GM12878 (cell line): ENCODE measurements around the gene PSORS1C2. TPM values are rescaled to one million over a fixed set of nuclear protein-coding genes. Genes with fewer than 3 reads are reported as not detected.
"Not testable (repeated sequence)": the region's sequence is repeated elsewhere in the genome, so short reads cannot be mapped to it uniquely, and the experiment has no call there.

Experiments used
- ATAC-seq: fragments of 200-7000 bp; cut with Tn5 transposase; 3 replicates; pipeline ENCODE4 v1.9.1; 2020; ENCODE audit warnings: mild to moderate bottlenecking, moderate library complexity
- BruUV-seq: library from RNA; stranded (reverse); fragments of 400-500 nt; replicated peaks from 2 replicates; lab custom pipeline; 2021; lab: Mats Ljungman, UMichigan
- CTCF ChIA-PET: fragments of 300-600 bp; sonication (Branson Sonifier 250); formaldehyde crosslinking; extraction: SDS; loops from one replicate; lab custom pipeline; 2021; ENCODE audit warnings: inconsistent platforms; lab: Yijun Ruan, JAX
- POLR2A ChIA-PET: fragments of 350-600 bp; formaldehyde crosslinking; extraction: SDS; loops from one replicate; lab custom pipeline; 2021; ENCODE audit warnings: inconsistent platforms; lab: Charles Lee
- RAD21 ChIA-PET: fragments of 300-600 bp; sonication (Branson Sonifier 250); formaldehyde crosslinking; loops from one replicate; lab custom pipeline; 2023; ENCODE audit warnings: antibody characterized with exemption; ENCODE audit not compliant: unreplicated experiment; lab: Charles Lee
- SMC1A ChIA-PET: fragments of 300-600 bp; sonication (Branson Sonifier 250); formaldehyde crosslinking; loops from one replicate; lab custom pipeline; 2023; ENCODE audit not compliant: unreplicated experiment, uncharacterized antibody; lab: Charles Lee
- DNase-seq: peaks from one replicate; pipeline ENCODE4 v3.0.0-alpha.2; 2011; ENCODE audit warnings: low read depth, low spot score
- FAIRE-seq: peaks from 3 replicates; lab custom pipeline; 2011; peaks lifted over from hg19 to GRCh38; lab: Jason Lieb, UNC
- H2AFZ ChIP-seq: 2 replicates; pipeline ENCODE4 v1.6.0; 2011; ENCODE audit warnings: low read depth, low read length, control low read depth; ENCODE audit not compliant: control insufficient read depth
- H3K27ac ChIP-seq: 2 replicates; pipeline ENCODE4 v1.5.1; 2011; ENCODE audit warnings: control low read depth; ENCODE audit not compliant: control insufficient read depth, insufficient read depth
- H3K27me3 ChIP-seq, 2 experiments: replicated peaks in 1 of 2; 2 replicates each; pipeline versions ENCODE4 v1.6.0 to v1.6.1; 2011; ENCODE audit warnings: low read length in 1 of 2; ENCODE audit not compliant: control insufficient read depth in 2 of 2, insufficient read depth in 2 of 2
- H3K36me3 ChIP-seq, 2 experiments: 2 replicates each; pipeline ENCODE4 v1.5.1; 2011; ENCODE audit warnings: low read length in 1 of 2; ENCODE audit not compliant: control insufficient read depth in 2 of 2, insufficient read depth in 2 of 2
- H3K4me1 ChIP-seq: 2 replicates; pipeline ENCODE4 v1.6.1; 2011; ENCODE audit warnings: mild to moderate bottlenecking, low read length, moderate library complexity, mixed read lengths; ENCODE audit not compliant: control insufficient read depth, insufficient read depth
- H3K4me2 ChIP-seq: 2 replicates; pipeline ENCODE4 v1.6.0; 2011; ENCODE audit warnings: control low read depth; ENCODE audit not compliant: control insufficient read depth, insufficient read depth
- H3K4me3 ChIP-seq: fragments of 200-600 bp; sonication (generic); 2 replicates; pipeline ENCODE4 v1.5.1; 2016
- H3K79me2 ChIP-seq: 2 replicates; pipeline ENCODE4 v1.6.0; 2011; ENCODE audit warnings: low read length; ENCODE audit not compliant: control insufficient read depth, insufficient read depth
- H3K9ac ChIP-seq: 2 replicates; pipeline ENCODE4 v1.8.0; 2011; ENCODE audit warnings: low read length, control low read depth, mixed read lengths; ENCODE audit not compliant: control insufficient read depth, insufficient read depth
- H3K9me3 ChIP-seq: replicated peaks from 3 replicates; pipeline ENCODE4 v1.5.1; 2011; ENCODE audit warnings: mild to moderate bottlenecking, low read length; ENCODE audit not compliant: control insufficient read depth, insufficient read depth
- H4K20me1 ChIP-seq: 2 replicates; pipeline ENCODE4 v1.6.0; 2011; ENCODE audit not compliant: control insufficient read depth, insufficient read depth
- MLLT1 ChIP-seq: fragments of 450-650 bp; IDR thresholded peaks from 2 replicates; pipeline ENCODE4 v1.6.1; 2016; ENCODE audit warnings: mild to moderate bottlenecking
- NFIC ChIP-seq: IDR thresholded peaks from 2 replicates; pipeline ENCODE4 v1.6.1; 2012; ENCODE audit warnings: low read depth, mild to moderate bottlenecking, inconsistent platforms, low read length, moderate library complexity
- YBX1 ChIP-seq: fragments of 450-650 bp; IDR thresholded peaks from 2 replicates; pipeline ENCODE4 v1.6.1; 2016; ENCODE audit warnings: antibody characterized with exemption
- WGBS: methylation state at CpG from one replicate; pipeline ENCODE4 v1.1.6; 2016; ENCODE audit warnings: low lambda C conversion rate; ENCODE audit not compliant: insufficient replicate concordance, insufficient coverage; ENCODE audit errors: missing lambda C conversion rate; 5-methylcytosine and 5-hydroxymethylcytosine counted together
- in situ Hi-C: fragments of 300-500 bp; cut with MboI; formaldehyde crosslinking; loops from 9 replicates; pipeline ENCODE4 v1.14.3; 2018; ENCODE audit warnings: mixed read lengths
- intact Hi-C: fragments of 100-400 bp; cut with micrococcal nuclease; formaldehyde crosslinking; loops from one replicate; pipeline ENCODE4 v1.14.2; 2022; ENCODE audit not compliant: unreplicated experiment
- polyA plus RNA-seq, 11 experiments: library from polyadenylated mRNA; depleted of rRNA in 4 of 11; unstranded in 6 of 11; stranded (reverse) in 5 of 11; fragments of >200 nt; fragmentation: Nextera tagmentation in 4 of 11; fragmentation: Illumina TruSeq in 1 of 11; extraction: Ambion mirVana in 4 of 11; extraction: Trizol in 1 of 11; gene quantifications; 1 replicate in 1 of 11; 2 replicates in 10 of 11; pipeline versions ENCODE4 v1.2.1 to v1.2.3, GENCODE V29; 2011 to 2016; ENCODE audit warnings: inconsistent platforms in 2 of 11, missing spikeins in 2 of 11, low read depth in 1 of 11
- total RNA-seq, 4 experiments: library from RNA; depleted of rRNA in 3 of 4; stranded (reverse); fragments of >200 nt in 3 of 4; fragmentation: Illumina TruSeq in 1 of 4; extraction: Trizol in 1 of 4; gene quantifications; 2 replicates each; pipeline versions ENCODE4 v1.2.1 to v1.2.3, GENCODE V29; 2013 to 2021

PSORS1C2 gene
- total and polyA plus RNA-seq, 10 of the 15 experiments (the other 5 are each of a cell fraction or from before 2014, with no cell fraction given): not detected

- H2AFZ ChIP-seq, H4K20me1 ChIP-seq, DNase-seq, FAIRE-seq, in situ Hi-C loops, H3K9ac ChIP-seq, H3K27me3 ChIP-seq, H3K9me3 ChIP-seq: not testable (repeated sequence)
- peaks cover 32% of the 10 kb centered on the region for H3K4me1 ChIP-seq
- H3K4me3 ChIP-seq: peak overlapping the region; percentile 49
- intact Hi-C loops: loop anchor here (1.0 kb wide), 1 partner anchor 27 kb away; no protein-coding TSS in a partner anchor
- ChIA-PET RAD21 (interaction anchor here (1.0 to 1.8 kb wide), 5 partner anchors 15 to 202 kb away, joined by 3 to 10 read pairs (median 3); no protein-coding TSS in a partner anchor), SMC1A (interaction anchor here (0.6 to 2.5 kb wide), 10 partner anchors 9 to 190 kb away, joined by 3 to 18 read pairs (median 4); partner anchors contain the start of gene PSORS1C2), POLR2A (interaction anchor here (1.2 to 2.3 kb wide), 6 partner anchors 12 to 26 kb away, joined by 3 to 9 read pairs (median 4); no protein-coding TSS in a partner anchor), CTCF (interaction anchor here (0.6 to 2.4 kb wide), 18 partner anchors 10 to 485 kb away, joined by 3 to 10 read pairs (median 3); partner anchors contain the start of gene PSORS1C2)
- H3K79me2 ChIP-seq: peaks cover 23% of the 10 kb centered on the region
- peak; percentile 5; the same call in 2 of the 3 replicates for ATAC-seq
- peak overlapping the region; percentile 37 for H3K27ac ChIP-seq
- WGBS: 64% methylated on average over 7 of the region's 9 CpGs
- H3K36me3 ChIP-seq: peaks cover 8 to 12% of the 10 kb centered on the region in 2 experiments
- H3K4me2 ChIP-seq: peak overlapping the region; percentile 44
- BruUV-seq: TSS peak; percentile 70
- TF ChIP-seq MLLT1 (peak; percentile 90), YBX1 (0 out of 2 replicates have a peak, but pooled peaks have one; percentile 32), NFIC (0 out of 2 replicates have a peak, but pooled peaks have one; percentile 17)
- TF ChIP-seq, all 136 proteins: peak for 3; not testable (repeated sequence) for 133
These were observed 25.7 kb upstream of the PSORS1C2 start for GRCh38 chr6:31164475-31165063.
